Mesenchymal stem cell (in vitro differentiated cells and primary cell): ENCODE results near the gene SUN2.

Source experiments
- DNase-seq: peaks from one replicate; pipeline ENCODE4 v3.0.0-alpha.2; 2013
- H2AFZ ChIP-seq: one replicate; pipeline ENCODE4 v1.6.1; 2013; ENCODE audit warnings: low read depth, mild to moderate bottlenecking, control low read depth, inconsistent platforms, low read length, moderate library complexity
- H2AK5ac ChIP-seq: 2 replicates; pipeline ENCODE4 v1.6.1; 2013; ENCODE audit warnings: low read length, moderate library complexity, mild to moderate bottlenecking, inconsistent platforms; ENCODE audit not compliant: severe bottlenecking
- H2BK120ac ChIP-seq: one replicate; pipeline ENCODE4 v1.6.1; 2013; ENCODE audit warnings: low read depth, mild to moderate bottlenecking, inconsistent platforms, low read length, moderate library complexity
- H2BK12ac ChIP-seq, 2 experiments: one replicate each; pipeline ENCODE4 v1.6.1; 2013; ENCODE audit warnings: inconsistent platforms in 2 of 2, low read length in 2 of 2, mild to moderate bottlenecking in 2 of 2, moderate library complexity in 2 of 2, control low read depth in 1 of 2
- H2BK15ac ChIP-seq: one replicate; pipeline ENCODE4 v1.6.1; 2013; ENCODE audit warnings: mild to moderate bottlenecking, low read depth, inconsistent platforms; ENCODE audit not compliant: poor library complexity, severe bottlenecking
- H2BK5ac ChIP-seq: 2 replicates; pipeline ENCODE4 v1.6.1; 2013; ENCODE audit warnings: low read depth, mild to moderate bottlenecking, low read length, control low read depth, inconsistent platforms; ENCODE audit not compliant: poor library complexity, severe bottlenecking
- H3K14ac ChIP-seq, 2 experiments: one replicate each; pipeline ENCODE4 v1.6.1; 2013; ENCODE audit warnings: inconsistent platforms in 2 of 2, low read length in 2 of 2, control low read depth in 1 of 2, mild to moderate bottlenecking in 1 of 2, moderate library complexity in 1 of 2
- H3K18ac ChIP-seq, 2 experiments: one replicate each; pipeline ENCODE4 v1.6.1; 2013; ENCODE audit warnings: inconsistent platforms in 2 of 2, low read length in 2 of 2, control low read depth in 1 of 2, low read depth in 1 of 2, mild to moderate bottlenecking in 1 of 2
- H3K23ac ChIP-seq, 2 experiments: one replicate each; pipeline ENCODE4 v1.6.1; 2013; ENCODE audit warnings: inconsistent platforms in 2 of 2, low read length in 2 of 2, mild to moderate bottlenecking in 2 of 2, moderate library complexity in 2 of 2, control low read depth in 1 of 2
- H3K27ac ChIP-seq: 2 replicates; pipeline ENCODE4 v1.5.1; 2013; ENCODE audit warnings: mild to moderate bottlenecking, moderate library complexity, low read length, control low read depth, inconsistent platforms; ENCODE audit not compliant: poor library complexity, severe bottlenecking
- H3K27me3 ChIP-seq, 2 experiments: 2 replicates each; pipeline versions ENCODE4 v1.6.1 to v1.7.0; 2013; ENCODE audit warnings: low read length in 2 of 2, mild to moderate bottlenecking in 2 of 2, moderate library complexity in 2 of 2, control low read depth in 1 of 2, inconsistent platforms in 1 of 2; ENCODE audit not compliant: control insufficient read depth in 1 of 2, insufficient read depth in 1 of 2
- H3K36me3 ChIP-seq, 2 experiments: 2 replicates each; pipeline versions ENCODE4 v1.6.1 to v1.7.0; 2013; ENCODE audit warnings: low read length in 2 of 2, control low read depth in 1 of 2, inconsistent platforms in 1 of 2, low read depth in 1 of 2, mild to moderate bottlenecking in 1 of 2; ENCODE audit not compliant: insufficient read depth in 2 of 2, control insufficient read depth in 1 of 2
- H3K4ac ChIP-seq, 2 experiments: one replicate each; pipeline ENCODE4 v1.6.1; 2013; ENCODE audit warnings: inconsistent platforms in 2 of 2, low read length in 2 of 2, mild to moderate bottlenecking in 2 of 2, moderate library complexity in 2 of 2, control low read depth in 1 of 2, low read depth in 1 of 2
- H3K4me1 ChIP-seq: 2 replicates; pipeline ENCODE4 v1.6.1; 2013; ENCODE audit warnings: low read depth, low read length, control low read depth; ENCODE audit not compliant: control insufficient read depth, insufficient read depth
- H3K4me2 ChIP-seq: 2 replicates; pipeline ENCODE4 v1.6.1; 2013; ENCODE audit warnings: low read length, mild to moderate bottlenecking, inconsistent platforms; ENCODE audit not compliant: poor library complexity, severe bottlenecking
- H3K4me3 ChIP-seq, 2 experiments: 2 replicates each; pipeline versions ENCODE4 v1.5.1 to v1.7.0; 2013; ENCODE audit warnings: low read length in 2 of 2, mild to moderate bottlenecking in 2 of 2, control low read depth in 1 of 2, low read depth in 1 of 2; ENCODE audit not compliant: insufficient read depth in 1 of 2
- H3K79me1 ChIP-seq: replicated peaks from 2 replicates; pipeline ENCODE4 v1.6.1; 2013; ENCODE audit warnings: mild to moderate bottlenecking, control low read depth, low read length, inconsistent platforms; ENCODE audit not compliant: poor library complexity, severe bottlenecking
- H3K9ac ChIP-seq: 2 replicates; pipeline ENCODE4 v1.7.0; 2013; ENCODE audit warnings: mild to moderate bottlenecking, low read length, moderate library complexity
- H3K9me3 ChIP-seq: 2 replicates; pipeline ENCODE4 v1.7.0; 2013; ENCODE audit warnings: mild to moderate bottlenecking, low read length; ENCODE audit not compliant: control insufficient read depth
- H4K8ac ChIP-seq: one replicate; pipeline ENCODE4 v1.6.1; 2013; ENCODE audit warnings: inconsistent platforms, mild to moderate bottlenecking, low read length, moderate library complexity
- H4K91ac ChIP-seq: one replicate; pipeline ENCODE4 v1.6.1; 2013; ENCODE audit warnings: mild to moderate bottlenecking, low read length, inconsistent platforms
- WGBS: methylation state at CpG from one replicate; pipeline ENCODE4 v1.1.7; 2013; ENCODE audit warnings: mixed read lengths; 5-methylcytosine and 5-hydroxymethylcytosine counted together

The SUN2 gene

GRCh38 chr22:38767313-38767712 is 11.5 kb upstream of the SUN2 start:
- Histone ChIP-seq H4K91ac (no peak overlapping the region), H2AFZ (no peak overlapping the region), H3K4ac (no peak overlapping the region), H3K4me2 (no peak overlapping the region), H3K27me3 (peaks cover 0 to 6% of the 10 kb centered on the region in 2 experiments), H3K23ac (no peak overlapping the region), H2BK120ac (no peak overlapping the region), H3K4me3 (no peak overlapping the region), H3K18ac (no peak overlapping the region), H2AK5ac (no peak overlapping the region), H3K9me3 (no peaks in the 10 kb centered on the region), H3K9ac (no peak overlapping the region), H3K4me1 (peaks cover 21% of the 10 kb centered on the region), H2BK15ac (no peak overlapping the region), H4K8ac (no peak overlapping the region), H2BK12ac (no peak overlapping the region), H3K27ac (no peak overlapping the region), H3K79me1 (no peaks in the 10 kb centered on the region), H3K36me3 (no peaks in the 10 kb centered on the region), H2BK5ac (no peak overlapping the region), H3K14ac (no peak overlapping the region)
- WGBS = 93% methylated on average over 7 of the region's 9 CpGs
- no peak for DNase-seq

- Histone ChIP-seq H4K91ac (no peak overlapping the region), H3K14ac (no peak overlapping the region), H2AK5ac (peak overlapping the region; percentile 8), H3K27me3 (peaks cover 0 to 6% of the 10 kb centered on the region in 2 experiments), H3K23ac (no peak overlapping the region), H3K4me1 (peaks cover 23% of the 10 kb centered on the region), H2BK12ac (no peak overlapping the region), H3K27ac (no peak overlapping the region), H2BK120ac (no peak overlapping the region), H3K9me3 (no peaks in the 10 kb centered on the region), H3K9ac (no peak overlapping the region), H3K18ac (no peak overlapping the region), H2BK15ac (no peak overlapping the region), H4K8ac (peak overlapping the region; percentile 21), H3K4me2 (no peak overlapping the region), H3K79me1 (no peaks in the 10 kb centered on the region), H2AFZ (no peak overlapping the region), H3K36me3 (no peaks in the 10 kb centered on the region), H2BK5ac (no peak overlapping the region), H3K4me3 (no peak overlapping the region), H3K4ac (no peak overlapping the region)
- DNase-seq = peak; percentile 78
- 50% methylated on average over 14 of the region's 14 CpGs for WGBS
These were observed 10.4 kb upstream of the SUN2 start for GRCh38 chr22:38766076-38766777.

GRCh38 chr22:38762551-38762983 is 6.8 kb upstream of the SUN2 start:
- no peaks in the 10 kb centered on the region for H3K79me1 ChIP-seq
- H3K18ac ChIP-seq = no peak overlapping the region
- DNase-seq = no peak
- H2AK5ac ChIP-seq = no peak overlapping the region
- H2BK12ac ChIP-seq = no peak overlapping the region
- H2BK120ac ChIP-seq = no peak overlapping the region
- H3K4me2 ChIP-seq = no peak overlapping the region
- H3K4me1 ChIP-seq = peaks cover 30% of the 10 kb centered on the region
- H3K4ac ChIP-seq = no peak overlapping the region
- H2AFZ ChIP-seq = no peak overlapping the region
- no peak overlapping the region for H3K9ac ChIP-seq
- H4K8ac ChIP-seq = no peak overlapping the region
- no peak overlapping the region for H2BK15ac ChIP-seq
- H3K4me3 ChIP-seq = no peak overlapping the region
- H3K36me3 ChIP-seq = no peaks in the 10 kb centered on the region
- no peak overlapping the region for H3K14ac ChIP-seq
- H3K27ac ChIP-seq = no peak overlapping the region
- peaks cover 0 to 6% of the 10 kb centered on the region in 2 experiments for H3K27me3 ChIP-seq
- no peak overlapping the region for H2BK5ac ChIP-seq
- WGBS = 79% methylated on average over 10 of the region's 11 CpGs
- no peak overlapping the region for H3K23ac ChIP-seq
- H3K9me3 ChIP-seq = no peaks in the 10 kb centered on the region
- no peak overlapping the region for H4K91ac ChIP-seq

- 85% methylated on average over 20 of the region's 20 CpGs for WGBS
These were observed 5.7 kb upstream of the SUN2 start for GRCh38 chr22:38761202-38762162.

More at GRCh38 chr22:38761202-38762162, 5.7 kb upstream of the SUN2 start:
- no peaks in the 10 kb centered on the region for H3K36me3 ChIP-seq
- no peak overlapping the region for H3K23ac ChIP-seq
- H3K14ac ChIP-seq = peak overlapping the region in 1 of 2 experiments; percentile 85
- no peak for DNase-seq
- H3K4ac ChIP-seq = no peak overlapping the region
- no peak overlapping the region for H3K18ac ChIP-seq
- H2BK12ac ChIP-seq = no peak overlapping the region
- no peaks in the 10 kb centered on the region for H3K79me1 ChIP-seq
- H3K4me1 ChIP-seq = peaks cover 30% of the 10 kb centered on the region
- H3K4me3 ChIP-seq = no peak overlapping the region
- no peak overlapping the region for H2BK120ac ChIP-seq
- peak overlapping the region; percentile 12 for H2BK15ac ChIP-seq
- H3K4me2 ChIP-seq = no peak overlapping the region
- H2BK5ac ChIP-seq = no peak overlapping the region
- no peak overlapping the region for H2AFZ ChIP-seq
- no peaks in the 10 kb centered on the region for H3K27me3 ChIP-seq
- H3K9ac ChIP-seq = no peak overlapping the region
- H4K91ac ChIP-seq = peak overlapping the region; percentile 59
- H4K8ac ChIP-seq = no peak overlapping the region
- H2AK5ac ChIP-seq = no peak overlapping the region
- H3K27ac ChIP-seq = no peak overlapping the region
- H3K9me3 ChIP-seq = no peaks in the 10 kb centered on the region
